Activated CD4-positive, CD25-positive, alpha-beta regulatory T cell treated with anti-CD3 and anti-CD28 coated beads, Interleukin-2, amount 50 U/mL, for 72 hours (primary cell): ENCODE measurements around the gene LRRFIP1.

Source experiments
- DNase-seq: peaks from one replicate; pipeline ENCODE4 v3.0.0; 2021

The LRRFIP1 gene

GRCh38 chr2:237708491-237708890, 81.1 kb downstream of the LRRFIP1 start:
- DNase-seq = no peak

GRCh38 chr2:237708961-237709360, 81.6 kb downstream of the LRRFIP1 start:
- no peak for DNase-seq

GRCh38 chr2:237711458-237712150, 84.2 kb downstream of the LRRFIP1 start:
- no peak for DNase-seq

- DNase-seq = no peak
Observed at GRCh38 chr2:237712477-237713377, 85.3 kb downstream of the LRRFIP1 start.

- no peak for DNase-seq
Observed at GRCh38 chr2:237714690-237715458, 87.5 kb downstream of the LRRFIP1 start.

- no peak for DNase-seq
Observed at GRCh38 chr2:237715459-237715947, 88.1 kb downstream of the LRRFIP1 start.

GRCh38 chr2:237716011-237716410, 88.6 kb downstream of the LRRFIP1 start:
- DNase-seq = no peak

GRCh38 chr2:237717366-237718276, 90.2 kb downstream of the LRRFIP1 start:
- no peak for DNase-seq

GRCh38 chr2:237718277-237718634, 90.9 kb downstream of the LRRFIP1 start:
- no peak for DNase-seq

GRCh38 chr2:237720444-237720843, 93.1 kb downstream of the LRRFIP1 start:
- no peak for DNase-seq

- DNase-seq = no peak
Observed at GRCh38 chr2:237720957-237721356, 93.6 kb downstream of the LRRFIP1 start.

- no peak for DNase-seq
Observed at GRCh38 chr2:237721458-237721857, 94.1 kb downstream of the LRRFIP1 start.

GRCh38 chr2:237722616-237723015, 95.2 kb downstream of the LRRFIP1 start:
- no peak for DNase-seq

GRCh38 chr2:237723023-237723422, 95.6 kb downstream of the LRRFIP1 start:
- DNase-seq = no peak

GRCh38 chr2:237723602-237724001, 96.2 kb downstream of the LRRFIP1 start:
- no peak for DNase-seq

- DNase-seq = no peak
Observed at GRCh38 chr2:237724811-237725478, 97.6 kb downstream of the LRRFIP1 start.

- no peak for DNase-seq
Observed at GRCh38 chr2:237725661-237726060, 98.3 kb downstream of the LRRFIP1 start.

- DNase-seq = no peak
Observed at GRCh38 chr2:237726401-237726830, 99.0 kb downstream of the LRRFIP1 start.

- DNase-seq = no peak
Observed at GRCh38 chr2:237727363-237727762, 100.0 kb downstream of the LRRFIP1 start.

GRCh38 chr2:237729681-237730475, 102.5 kb downstream of the LRRFIP1 start:
- DNase-seq = no peak

- DNase-seq = no peak
Observed at GRCh38 chr2:237731663-237732062, 104.3 kb downstream of the LRRFIP1 start.
